ENCODE data around the gene PARD3B.

Gene PARD3B

DNA sequence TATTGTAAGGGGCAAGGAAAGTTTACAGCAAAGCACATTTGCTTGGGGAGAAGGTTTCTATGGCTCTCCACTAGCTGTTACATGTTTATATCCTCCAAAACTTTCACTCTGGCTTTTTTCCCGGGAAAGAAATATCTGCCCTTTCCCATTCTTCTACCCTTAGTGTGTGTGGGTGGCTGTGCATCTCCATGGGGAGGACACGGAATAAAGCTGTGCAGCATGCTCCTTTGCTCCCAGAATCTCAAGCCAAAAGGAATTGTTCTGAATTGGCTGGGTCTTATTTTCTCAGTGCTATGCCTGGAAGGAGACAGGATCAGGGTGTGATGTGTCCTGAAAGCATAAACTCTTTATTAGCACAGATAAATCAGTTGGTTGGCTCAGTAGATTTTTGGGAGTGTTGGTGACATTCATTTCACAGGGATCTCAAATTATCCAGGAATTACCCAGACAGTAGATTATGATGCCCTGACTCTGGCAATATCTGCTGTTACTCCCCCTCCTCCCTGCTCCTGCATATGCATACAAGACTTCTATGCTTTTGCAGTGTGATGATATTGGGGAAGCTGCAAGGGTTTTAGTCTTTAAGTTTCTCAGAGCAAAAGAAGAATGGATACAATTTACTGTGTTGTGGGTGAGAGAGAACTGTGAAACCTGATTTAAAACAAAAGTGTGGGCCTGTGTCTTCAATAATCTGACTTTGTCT is 63.1 kb downstream of the PARD3B start:
- DNase-seq = peak; percentile 36

DNA sequence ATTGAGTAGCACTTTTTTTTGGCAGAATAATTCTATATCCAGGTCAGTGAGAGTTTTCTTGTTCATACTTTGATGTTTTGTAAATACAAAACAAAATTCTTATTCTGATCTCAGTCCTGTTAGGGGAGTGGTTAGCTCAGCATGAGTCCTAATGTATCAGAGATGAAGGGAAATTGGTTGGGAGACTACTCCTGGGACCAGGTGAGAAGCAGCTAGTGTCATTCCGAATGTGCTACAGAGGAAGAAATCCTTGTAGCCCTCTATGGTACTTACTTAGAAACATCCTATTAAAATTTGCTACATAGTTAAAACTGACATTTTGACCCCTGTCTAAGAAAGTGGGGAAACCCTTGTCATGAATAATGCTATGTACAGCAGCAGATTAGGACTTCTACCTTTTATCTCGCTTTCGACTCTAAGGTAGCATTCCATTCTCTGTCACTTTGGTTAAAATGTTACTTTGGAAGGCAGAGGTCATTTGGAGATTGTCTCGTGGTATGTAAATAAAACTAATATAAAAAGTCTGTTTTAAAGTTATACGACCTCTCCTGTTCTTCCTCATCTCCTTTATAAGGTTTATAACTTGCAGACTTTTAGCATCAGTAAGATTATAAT is 65.8 kb downstream of the PARD3B start:
- no peak for DNase-seq

DNA sequence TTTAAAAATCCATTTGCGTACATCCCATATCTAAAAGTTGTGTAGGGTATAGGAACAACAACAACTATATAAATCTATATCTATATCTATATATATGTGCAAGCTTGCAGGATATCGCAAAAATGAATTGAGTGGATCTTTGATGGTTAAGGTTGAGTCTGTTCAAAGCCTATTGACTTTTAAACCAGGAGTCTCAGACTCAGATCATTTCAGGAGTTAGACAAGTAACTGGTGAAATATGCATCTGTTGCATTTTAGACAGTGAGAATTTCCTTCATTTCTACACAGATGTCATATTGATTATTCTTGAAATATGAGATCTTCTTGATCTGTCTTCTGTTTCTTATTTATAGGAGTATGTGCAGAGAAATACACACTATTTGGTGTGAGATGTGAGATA is 66.5 kb downstream of the PARD3B start:
- no peak for DNase-seq

DNA sequence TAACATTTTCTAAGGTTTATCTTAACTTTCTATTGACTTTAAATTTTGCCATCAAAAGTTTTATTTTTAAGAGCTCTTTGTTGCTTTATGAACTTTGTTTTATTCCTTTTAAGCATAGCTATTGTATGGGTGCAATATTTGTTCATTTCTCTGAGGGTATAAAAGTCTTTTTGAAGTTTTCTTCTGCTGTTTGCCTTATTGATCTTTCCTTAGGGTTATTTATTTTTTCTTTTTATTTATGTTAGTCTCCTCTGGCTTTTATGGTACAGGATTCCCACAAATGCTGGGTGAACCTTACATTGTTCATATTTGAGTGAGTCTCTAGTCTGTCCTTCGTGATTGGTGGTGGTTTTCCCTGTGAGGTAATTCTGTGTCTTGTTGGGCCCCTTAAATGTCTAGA is 68.4 kb downstream of the PARD3B start:
- no peak for DNase-seq

DNA sequence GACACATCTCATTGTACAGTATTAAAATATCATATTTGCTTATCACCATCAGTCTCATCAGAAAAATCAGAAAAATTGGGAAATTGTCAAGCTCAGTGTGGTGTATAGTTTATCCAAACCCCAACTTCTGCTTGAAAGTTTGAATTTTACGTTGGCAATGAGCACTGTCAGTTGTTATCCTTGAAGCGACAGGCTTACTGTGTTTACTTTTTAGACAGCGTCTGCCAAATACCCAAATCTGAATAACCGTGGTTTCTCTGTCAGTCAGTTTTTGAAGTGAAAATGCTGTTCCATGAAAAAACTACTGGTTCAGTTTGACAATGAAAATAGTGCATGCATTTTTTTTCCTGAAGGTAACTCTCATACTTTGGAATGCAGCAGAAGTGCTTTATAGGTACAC is 70.2 kb downstream of the PARD3B start:
- DNase-seq = no peak

DNA sequence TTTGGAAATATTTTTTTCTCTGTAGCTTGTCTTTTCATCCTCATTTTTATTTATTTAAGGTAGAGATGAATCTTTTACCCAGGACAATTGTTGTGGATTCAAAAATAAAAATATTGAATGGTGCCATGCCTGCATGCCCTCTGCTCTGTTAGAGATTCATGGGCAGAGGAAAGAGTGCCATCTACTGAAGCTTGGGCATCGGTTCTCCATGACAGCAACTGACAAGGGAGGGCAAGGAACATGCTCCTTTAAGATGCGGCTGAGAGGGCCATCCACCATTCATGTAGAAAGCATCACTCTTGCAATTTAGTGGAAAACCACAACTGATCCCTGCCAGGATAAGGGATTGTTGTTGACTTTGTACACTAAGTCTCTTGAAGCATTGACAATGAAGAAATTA is 79.9 kb downstream of the PARD3B start:
- peak; percentile 39 for DNase-seq

DNA sequence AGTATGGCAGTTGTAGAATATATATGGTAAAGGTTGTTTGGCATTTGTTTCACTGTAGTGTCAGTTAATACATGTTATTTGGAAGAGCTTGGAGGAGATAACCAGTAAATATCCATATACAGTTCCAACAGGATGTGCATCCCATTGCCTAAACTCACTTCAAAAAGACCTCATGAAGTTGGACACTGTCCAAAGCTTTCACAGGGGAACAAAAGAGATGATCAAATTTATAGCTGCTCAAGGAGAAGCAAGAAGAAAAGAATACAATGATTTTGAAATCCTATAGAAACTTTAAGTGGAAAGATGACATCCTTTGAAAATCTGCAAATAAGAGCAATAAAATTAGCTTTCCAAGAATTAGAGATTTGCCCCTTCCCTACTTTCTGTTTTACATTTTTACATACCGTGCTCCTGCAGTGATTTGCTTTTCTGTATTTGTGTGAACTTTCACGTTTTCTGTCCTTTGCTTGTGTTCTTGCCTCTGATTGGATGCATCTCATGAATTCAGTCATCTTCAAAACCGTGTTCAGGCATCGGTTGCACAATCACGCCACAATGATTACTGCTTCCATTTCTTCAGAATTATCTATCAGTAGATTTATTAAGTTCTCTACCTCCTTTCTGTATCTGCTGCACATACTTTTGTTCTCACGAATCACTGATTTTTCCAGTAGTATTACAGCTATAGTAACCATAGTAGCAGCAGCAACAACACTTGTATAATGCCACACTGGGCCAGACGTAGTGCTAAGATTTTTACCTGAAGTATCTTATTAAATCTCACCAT is 83.8 kb downstream of the PARD3B start:
- DNase-seq = peak; percentile 40

DNA sequence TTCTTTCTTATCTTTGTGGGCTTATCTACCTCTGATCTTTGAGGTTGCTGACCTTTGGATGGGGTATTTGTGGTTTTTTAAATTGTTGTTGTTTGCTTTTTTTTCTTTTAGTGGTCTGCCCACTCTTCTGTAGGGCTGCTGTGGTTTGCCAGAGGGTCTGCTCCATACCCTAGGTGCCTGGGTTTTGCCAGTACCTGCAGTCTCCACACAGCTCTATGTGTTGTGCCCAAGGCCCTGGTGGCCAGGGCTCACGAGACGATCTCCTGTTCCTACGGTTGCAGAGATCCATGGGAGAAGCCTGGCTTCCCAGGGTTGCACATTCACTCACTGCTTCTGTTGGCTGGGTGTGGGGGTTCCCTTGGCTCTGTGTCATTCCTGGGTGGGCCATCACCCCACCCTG is 87.1 kb downstream of the PARD3B start:
- no peak for DNase-seq

DNA sequence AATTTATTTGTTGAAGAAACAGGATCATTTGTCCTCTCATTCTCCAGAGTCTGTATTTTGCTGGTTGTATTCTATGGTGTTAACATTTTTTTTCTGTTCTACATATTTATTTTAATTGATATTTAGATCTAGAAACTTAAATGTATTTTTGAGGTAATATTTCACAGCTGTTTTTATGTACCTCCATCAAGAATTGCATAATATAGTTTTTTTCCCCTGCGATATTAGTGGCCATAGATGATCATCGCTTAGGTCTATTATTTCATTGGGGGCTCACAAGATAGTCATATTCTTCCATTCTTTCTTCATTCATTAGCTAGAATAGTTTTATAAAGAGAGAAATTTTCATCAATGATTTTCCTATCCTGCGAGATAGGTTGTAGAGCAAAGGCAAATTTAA is 89.3 kb downstream of the PARD3B start:
- no peak for DNase-seq

DNA sequence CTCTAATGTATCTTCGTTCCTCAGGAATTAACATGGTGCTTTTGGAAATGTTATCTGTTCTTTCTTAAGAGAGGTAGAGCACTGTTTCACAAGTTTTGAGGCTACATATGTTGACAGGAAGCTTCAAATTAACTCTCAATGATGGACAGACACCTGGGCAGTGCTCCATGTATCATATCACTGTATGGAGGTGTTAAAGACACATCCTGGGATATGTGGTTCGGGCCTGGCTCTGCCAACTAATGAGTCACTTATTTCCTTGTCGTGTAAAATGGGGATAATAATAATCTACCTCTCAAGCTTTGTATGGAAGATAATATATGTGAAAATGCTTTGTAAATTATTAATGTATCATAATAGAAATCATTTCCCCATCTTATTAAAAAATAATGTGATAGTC is 90.2 kb downstream of the PARD3B start:
- DNase-seq = no peak

DNA sequence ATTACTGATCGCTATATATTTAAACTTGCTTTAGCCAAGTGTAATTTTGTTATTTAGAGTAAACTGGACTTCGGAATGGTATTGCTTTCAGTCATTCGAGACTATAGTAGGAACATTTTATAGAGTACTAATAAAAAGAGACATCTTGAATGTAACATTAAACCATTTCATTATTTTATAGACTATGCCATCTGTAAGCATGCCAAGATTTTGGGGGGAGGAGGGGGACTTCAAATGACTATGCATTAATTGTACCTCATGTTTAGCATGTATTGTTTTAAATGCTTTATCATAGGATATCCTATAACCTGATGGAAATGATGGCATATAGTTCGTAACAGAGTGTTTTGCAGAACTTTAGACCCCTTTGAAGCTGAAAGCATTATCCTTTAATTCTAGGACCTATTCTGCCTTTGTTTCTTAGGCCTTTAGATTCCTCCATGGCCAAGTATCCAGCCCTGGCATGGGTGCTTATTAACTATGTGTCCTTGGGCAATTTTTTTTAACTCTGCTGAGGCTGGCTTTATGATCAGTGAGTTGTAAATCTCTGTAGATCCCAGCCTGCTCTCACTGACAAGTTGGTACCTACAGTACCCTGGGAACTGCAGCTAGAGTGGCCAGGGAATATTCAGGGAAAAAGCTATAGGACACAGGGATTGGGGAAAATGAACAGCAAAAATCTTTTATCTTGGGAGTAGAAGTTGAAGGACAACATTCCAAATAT is 93.4 kb downstream of the PARD3B start:
- no peak for DNase-seq

DNA sequence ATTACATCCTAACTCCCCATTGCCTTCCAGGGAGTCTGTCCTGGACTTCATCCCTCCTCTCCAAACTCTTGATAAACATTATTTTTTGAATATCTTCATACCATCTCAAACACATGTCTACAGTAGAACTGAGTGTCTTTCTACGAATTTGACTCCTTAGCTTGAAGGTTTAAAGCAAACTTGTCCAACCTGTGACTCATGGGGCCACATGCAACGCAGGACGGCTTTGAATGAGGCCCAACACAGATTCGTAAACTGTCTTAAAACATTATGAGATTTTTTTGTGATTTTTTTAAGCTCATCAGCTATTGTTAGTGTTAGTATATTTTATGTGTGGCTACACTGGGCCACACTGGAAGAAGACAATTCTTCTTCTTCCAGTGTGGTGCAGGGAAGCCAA is 98.1 kb downstream of the PARD3B start:
- DNase-seq = no peak

DNA sequence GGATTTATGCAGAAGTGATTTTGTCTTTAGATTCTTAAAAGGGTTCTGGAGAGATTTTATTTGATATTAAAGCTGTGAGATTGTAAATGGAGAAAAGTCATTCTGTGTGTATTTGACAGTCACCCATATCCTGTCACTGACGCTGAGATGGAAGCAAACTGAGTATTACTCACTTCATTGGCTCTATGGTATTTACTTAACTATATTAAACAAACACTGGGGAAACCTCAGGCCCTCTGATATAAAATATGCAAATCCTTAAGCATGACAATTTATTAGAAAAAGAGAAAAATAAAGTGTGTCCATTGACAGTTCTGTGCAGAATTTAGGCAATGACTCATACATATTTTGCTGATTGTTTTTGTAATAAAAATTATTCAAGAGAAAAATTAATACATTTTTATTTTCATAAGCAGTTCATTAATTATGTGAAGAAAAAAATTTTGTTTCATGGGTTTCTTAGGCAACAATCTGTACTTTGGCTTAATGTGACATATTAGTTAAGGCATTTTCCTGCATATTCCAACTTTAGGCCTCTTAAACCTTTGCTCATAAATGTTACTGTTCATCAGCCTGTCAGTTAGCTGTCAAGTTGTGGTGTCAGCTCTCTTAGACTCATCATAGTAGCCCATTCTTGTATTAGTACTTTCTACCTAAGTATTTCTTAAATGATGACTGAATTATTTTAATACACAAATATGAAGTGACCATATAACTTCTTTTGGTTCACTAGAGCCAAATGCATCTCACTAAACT is 99.9 kb downstream of the PARD3B start:
- peak; percentile 72 for DNase-seq

DNA sequence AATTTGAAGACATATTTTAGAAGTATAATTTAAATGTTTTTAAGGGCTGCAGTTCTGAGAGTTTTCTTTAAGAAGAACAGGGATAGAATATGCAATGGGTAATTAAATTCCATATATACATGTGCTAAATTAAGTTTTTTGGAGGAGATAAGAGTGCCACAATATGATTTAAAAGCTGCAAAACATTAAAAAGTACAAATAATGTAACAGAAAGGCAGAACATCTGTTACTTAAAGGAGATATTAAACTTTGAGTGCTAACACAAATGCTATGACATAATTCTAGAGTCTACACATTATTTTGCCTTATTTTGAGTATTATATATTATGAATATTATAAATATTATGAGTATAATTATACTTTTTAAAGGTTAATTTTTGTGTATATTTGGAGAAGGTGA is 102.4 kb downstream of the PARD3B start:
- no peak for DNase-seq

DNA sequence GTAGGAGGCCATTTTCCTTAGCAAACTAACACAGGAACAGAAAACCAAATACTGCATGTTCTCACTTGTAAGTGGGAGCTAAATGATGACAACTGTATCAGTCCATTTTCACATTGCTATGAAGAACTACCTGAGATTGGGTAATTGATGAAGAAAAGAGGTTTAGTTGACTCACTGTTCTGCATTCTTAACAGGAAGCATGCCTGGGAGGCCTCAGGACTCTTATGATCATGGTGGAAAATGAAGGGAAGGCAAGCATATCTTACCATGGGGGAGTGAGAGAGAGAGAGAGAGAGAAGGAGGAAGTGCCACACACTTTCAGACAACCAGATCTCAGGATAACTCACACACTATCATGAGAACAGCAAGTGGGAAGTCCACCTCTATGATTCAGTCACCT is 105.3 kb downstream of the PARD3B start:
- DNase-seq = no peak

DNA sequence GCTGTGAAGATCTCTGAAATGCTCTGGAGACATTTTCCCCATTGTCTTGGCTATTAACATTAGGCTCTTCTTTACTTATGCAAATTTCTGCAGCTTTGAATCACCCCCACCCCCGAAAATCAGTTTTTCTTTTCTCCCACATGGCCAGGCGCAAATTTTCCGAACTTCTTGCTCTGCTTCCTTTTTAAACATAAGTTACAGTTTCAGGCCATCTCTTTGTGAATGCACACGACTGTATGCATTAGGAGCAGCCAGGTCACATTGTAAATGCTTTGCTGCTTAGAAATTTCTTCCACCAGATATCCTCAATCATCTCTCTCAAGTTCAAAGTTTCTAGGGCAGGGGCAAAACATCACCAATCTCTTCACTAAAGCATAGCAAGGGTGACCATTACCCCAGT is 106.8 kb downstream of the PARD3B start:
- no peak for DNase-seq

DNA sequence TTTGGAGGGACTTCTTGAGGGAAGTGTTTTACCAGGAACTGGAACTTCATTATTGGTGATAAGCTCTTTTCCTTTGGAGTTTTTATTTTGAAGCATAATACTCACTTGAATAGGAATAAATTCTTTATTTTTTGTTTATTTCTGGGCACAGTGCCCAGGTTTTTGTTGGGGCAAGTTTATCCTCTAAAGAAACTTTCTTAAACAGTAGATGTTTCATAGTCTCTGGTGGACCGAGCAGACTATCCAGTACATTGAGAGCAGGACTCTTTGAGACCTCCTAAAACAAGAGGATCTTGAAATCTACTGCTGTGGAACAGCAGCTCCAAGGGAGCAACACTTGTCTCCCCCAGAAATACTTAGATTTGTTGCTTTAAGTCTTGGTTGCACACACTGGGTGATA is 109.4 kb downstream of the PARD3B start:
- no peak for DNase-seq

DNA sequence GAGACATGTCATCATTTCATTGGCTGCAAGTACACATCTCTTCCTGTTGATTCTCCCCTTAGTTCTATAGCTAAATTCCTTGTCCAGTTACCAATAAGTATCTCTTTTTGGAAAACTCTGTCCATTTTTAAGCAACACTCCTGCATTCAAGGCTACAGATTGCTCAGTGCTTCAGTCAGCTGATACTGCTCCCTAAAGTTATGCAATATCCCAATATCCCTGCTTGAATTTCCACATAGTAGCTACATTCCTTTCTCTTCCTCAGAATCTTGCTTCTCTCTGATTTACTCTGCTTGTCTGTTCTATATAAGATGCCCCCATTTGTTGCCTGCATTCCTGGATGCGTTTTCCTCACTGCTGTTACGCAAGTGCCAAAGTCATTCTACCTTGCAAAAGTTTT is 109.8 kb downstream of the PARD3B start:
- DNase-seq = peak; percentile 56

DNA sequence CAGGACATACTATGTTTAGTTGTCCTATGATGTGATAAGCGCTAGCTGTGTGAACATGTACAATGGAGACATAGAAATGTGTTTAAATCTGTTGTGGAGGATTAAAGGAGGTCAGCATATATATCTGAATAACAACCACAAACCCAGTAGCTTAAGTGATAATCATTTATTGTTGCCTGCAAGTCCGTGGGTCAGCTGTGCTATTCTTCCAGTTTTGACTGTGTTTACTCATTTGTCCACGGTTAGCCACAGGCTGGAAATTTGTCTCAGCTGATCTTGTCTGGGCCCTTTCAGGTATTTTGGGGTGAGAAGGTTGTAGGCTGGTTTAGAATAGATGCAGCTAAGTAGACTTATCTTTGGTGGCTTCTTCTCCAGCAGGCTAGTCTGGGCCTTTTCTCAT is 110.4 kb downstream of the PARD3B start:
- DNase-seq = no peak

DNA sequence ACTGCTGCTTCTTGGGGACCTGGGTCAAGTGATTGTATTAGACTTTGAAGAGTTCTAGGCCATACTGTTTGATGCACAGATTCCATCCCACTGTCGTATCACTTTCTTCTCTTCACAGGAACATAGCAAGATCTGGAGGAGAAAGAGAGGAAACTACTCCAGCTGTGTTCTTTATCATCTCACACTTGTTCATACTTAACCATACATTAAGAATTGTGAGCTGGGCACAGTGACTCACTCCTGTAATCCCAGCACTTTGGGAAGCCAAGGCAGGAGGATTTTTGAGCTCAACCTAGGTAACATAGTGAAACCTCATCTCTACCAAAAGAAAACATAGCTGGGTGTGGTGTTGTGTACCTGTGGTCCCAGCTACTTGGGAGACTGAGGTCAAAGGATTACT is 111.7 kb downstream of the PARD3B start:
- no peak for DNase-seq

DNA sequence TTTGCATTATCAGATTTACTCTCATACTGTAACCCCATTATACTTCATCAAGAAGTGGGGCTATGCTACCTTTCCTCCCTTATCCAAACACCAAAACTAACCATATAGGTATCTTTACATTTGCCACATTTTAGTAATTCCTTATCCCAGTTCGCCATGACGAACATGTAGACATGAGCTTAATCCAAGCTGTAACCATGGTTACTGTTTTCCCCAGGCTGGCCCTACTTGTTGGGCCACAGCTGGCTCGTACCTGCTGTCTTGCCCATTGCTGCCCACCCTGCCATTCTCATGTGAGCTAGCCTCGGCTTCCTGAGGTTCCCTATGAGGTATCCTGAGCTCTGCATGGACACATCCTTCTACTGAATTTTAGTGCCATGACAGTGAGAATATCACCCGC is 117.7 kb downstream of the PARD3B start:
- no peak for DNase-seq

DNA sequence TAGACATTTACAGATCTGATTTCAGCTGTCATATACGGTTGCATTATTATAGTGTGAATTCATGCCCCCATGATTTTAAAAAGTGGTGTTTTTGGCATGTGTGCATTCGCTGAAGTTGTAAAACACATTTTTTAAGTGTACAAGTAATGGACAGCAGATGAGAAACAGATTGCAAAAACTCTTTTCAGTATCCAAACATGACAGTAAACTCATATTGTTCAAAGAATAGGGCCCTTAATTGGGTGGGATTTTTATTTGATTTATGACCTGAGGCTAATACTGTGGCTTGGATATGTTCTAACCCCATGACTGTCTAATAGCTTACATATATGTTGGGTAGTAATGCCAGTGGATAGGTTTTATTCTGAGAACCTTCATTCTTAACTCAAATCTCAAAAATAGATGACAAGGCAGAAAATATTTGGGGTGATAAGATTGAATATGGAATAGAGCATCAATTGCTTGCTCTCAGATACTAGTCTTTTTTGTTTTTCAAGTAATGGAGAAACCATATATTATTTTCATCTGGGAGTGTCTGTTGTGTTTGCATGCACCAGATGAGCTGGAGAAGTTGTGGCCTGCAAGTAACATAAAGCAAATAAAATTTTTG is 118.6 kb downstream of the PARD3B start:
- DNase-seq = peak; percentile 19

Measured in EL (cell line).